GM20000 (cell line): Measurements from ENCODE around the gene GAREM1.

Experiments
- DNase-seq: peaks from one replicate; pipeline ENCODE4 v3.0.0; 2012; ENCODE audit warnings: low spot score
- TF ChIP-seq, protein P1 (sequence below): IDR thresholded peaks from 2 replicates; pipeline ENCODE4 v1.5.1; 2012; ENCODE audit warnings: mild to moderate bottlenecking, control low read depth; ENCODE audit errors: extremely low read depth, missing control alignments

Gene GAREM1

DNA sequence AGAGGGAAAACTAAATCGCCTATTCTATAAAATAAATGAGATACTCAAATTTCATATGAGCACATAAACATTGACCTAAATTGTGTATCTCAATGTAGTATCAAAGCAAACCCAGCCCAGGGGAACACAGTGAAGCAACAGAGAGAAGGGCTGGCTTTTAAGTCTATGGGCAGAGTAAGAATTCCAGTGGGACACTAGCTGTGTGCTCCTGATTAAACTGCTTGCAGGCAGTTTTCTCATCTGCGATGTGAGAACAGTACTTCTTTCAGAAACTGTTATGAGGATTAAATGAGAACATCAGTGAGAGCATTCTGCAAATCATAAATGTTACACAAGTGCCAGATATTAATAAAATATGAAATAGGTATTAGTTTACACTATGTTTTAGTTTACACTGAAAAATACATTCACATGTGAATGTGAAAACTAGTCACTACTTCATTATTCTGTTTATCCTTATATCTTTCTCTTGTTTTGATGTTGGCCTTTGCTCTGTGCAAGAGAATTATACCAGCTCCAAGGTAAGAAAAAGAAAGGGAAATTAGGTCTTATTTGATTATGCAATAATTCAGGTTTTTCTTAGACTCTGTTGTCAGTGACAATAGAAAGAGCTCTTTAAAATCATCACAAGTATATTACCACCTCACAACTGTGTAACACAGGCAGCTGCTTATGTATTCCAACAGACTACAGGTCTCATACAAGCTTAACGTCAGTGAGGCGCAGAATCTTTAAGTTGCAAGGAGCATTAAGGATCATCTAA lies 47.5 kb downstream of the GAREM1 start:
- no peak for DNase-seq
- TF ChIP-seq, protein P1, sequence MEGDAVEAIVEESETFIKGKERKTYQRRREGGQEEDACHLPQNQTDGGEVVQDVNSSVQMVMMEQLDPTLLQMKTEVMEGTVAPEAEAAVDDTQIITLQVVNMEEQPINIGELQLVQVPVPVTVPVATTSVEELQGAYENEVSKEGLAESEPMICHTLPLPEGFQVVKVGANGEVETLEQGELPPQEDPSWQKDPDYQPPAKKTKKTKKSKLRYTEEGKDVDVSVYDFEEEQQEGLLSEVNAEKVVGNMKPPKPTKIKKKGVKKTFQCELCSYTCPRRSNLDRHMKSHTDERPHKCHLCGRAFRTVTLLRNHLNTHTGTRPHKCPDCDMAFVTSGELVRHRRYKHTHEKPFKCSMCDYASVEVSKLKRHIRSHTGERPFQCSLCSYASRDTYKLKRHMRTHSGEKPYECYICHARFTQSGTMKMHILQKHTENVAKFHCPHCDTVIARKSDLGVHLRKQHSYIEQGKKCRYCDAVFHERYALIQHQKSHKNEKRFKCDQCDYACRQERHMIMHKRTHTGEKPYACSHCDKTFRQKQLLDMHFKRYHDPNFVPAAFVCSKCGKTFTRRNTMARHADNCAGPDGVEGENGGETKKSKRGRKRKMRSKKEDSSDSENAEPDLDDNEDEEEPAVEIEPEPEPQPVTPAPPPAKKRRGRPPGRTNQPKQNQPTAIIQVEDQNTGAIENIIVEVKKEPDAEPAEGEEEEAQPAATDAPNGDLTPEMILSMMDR, result no peak

DNA sequence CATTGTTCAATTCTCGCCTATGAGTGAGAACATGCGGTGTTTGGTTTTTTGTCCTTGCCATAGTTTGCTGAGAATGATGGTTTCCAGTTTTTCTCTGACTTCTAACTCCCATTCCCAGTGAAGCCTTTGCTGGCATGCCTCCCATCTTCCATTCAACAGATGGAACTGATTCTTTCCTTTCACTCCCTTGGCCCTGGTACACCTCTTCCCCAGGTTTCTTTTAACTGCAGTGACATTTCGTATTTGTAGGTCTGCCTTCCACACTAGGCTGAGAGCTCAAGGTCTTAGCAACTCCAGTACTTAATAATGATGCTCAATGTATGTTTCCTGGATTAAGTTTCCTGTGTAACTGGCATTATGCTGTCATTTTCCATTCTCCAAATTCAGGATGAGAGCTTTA lies 48.5 kb downstream of the GAREM1 start:
- TF ChIP-seq, protein P1, result no peak
- no peak for DNase-seq

DNA sequence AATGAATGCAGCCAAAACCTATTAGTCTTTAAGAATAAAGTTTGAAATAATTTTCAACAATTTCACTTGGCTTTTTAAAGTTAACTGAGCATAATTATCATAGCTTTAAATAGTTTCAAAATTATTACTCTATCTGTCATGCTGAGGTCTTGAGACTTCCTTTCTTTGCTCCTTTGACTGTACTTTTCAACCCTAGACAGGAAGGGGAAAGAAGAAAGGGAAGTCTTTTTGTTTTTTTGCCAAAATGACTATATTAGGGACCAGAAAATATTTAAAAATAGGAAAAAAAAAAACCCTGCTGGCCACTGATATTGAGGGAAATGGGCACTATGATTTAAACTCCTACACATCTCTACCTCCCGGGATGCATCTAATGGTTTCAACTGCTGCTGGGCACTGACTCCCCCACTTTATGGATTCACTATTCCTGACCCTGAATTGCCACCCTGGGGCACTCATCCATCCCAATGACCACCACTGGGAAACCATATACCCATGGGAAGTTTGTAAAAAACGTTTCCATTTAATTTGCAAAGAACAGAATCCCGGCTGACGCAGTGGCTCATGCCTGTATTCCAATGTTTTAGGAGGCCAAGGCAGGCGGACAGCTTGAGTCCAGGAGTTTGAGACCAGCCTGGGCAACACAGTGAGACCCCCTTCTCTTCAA lies 50.5 kb downstream of the GAREM1 start:
- DNase-seq, result no peak
- TF ChIP-seq, protein P1, result no peak

DNA sequence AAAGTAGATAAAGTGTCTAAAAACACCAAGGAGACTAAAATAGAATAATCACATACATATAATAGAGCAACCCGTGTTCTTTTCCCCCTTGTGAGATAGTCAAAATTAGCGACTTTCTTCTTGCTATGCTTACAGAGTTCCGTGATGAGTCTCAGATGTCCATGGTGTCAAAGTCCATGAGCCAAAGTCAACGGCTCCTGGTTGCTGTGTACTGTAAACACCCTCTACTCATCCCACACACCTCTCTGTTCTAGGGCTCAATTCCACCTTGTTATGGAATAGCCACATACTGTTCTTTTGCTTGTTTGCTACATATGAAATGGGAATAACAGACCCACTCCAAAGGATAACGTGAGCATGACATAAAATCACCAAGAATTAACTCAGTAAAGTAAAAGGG lies 52.5 kb downstream of the GAREM1 start:
- no peak for DNase-seq
- TF ChIP-seq, protein P1, result no peak

DNA sequence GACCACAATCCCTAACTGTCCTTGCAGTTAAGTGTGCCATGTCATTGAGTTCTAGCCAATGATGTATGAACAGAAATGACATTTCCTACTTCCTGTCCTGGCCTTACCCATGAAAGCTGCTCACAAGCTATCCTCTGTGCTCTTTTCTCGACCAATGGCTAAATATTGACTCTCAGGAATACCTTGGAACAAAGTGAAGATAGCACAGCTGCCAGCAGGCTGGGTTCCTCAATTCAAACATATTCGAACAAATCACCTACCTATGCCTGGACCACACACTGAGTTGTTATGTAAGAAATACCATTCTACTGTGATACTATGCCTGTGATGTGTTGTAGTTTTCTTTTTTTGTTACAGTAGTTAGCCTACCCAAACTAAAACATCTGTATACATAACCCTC lies 65.1 kb downstream of the GAREM1 start:
- DNase-seq, result no peak
- TF ChIP-seq, protein P1, result no peak

DNA sequence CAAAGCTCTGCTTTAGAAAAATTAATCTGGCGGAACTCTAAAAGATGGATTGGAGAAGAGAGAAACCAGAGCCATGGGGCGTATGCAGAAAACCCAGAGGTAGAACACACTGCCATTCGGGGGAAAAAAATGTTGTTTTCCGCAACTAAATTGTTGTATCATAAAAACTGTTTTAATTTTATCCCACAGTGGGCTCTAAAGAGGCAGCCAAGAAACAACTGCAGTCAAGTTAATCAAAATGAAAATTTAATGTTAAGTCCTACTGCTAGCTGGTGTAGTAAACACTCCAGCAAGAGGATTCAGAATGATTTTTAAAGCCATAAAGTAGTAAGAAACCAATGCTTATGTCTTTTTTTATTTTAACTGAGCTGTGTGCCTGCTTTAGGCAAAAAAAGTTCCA lies 69.1 kb downstream of the GAREM1 start:
- DNase-seq, result no peak
- TF ChIP-seq, protein P1, result no peak

DNA sequence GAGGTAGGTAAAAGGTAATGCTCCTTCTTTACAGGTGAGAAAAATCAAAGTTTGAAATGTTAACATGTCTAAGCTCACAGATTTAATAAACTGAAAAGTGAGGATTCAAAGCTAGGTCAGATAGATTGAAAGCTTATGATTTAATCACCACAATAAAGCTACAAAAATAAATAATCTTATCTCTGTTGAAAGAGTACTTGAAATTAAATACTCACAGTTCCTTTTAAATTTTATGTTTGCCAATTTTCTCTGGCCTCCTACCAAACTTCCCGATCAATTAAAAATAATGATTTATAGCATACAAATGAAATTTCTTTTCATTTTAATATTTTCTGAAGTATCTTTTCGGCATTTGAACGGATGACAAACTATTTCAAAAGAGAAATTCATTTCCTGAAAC lies 77.3 kb downstream of the GAREM1 start:
- DNase-seq, result no peak
- TF ChIP-seq, protein P1, result no peak
